ENCODE data around the gene GAL.

Gene GAL

GRCh38 chr11:68680541-68681231, 3.7 kb upstream of the GAL start:
- no peak for FAIRE-seq
- no peak for DNase-seq (ENCODE audit: low spot score)

DNA sequence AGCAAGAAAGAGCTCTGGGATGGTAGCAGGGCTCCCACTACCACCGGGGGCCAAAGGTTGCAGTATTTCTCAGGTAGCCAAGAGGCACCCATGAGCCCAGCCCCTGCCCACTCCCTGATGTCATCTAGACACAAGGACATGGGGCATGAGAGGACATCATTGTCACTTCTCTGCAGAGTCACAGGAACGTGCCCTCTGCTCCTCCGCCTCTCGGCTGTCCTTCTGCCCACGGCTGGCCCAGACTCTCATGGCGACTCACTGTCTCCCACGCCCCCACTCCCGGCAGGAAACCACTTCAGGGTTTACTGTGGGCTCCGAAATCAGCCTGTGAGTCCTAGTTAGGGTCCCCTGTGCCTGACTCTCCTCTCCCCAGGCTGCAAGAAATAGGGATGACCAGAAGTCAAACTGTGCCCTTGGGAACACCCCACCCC, 1.8 kb upstream of the GAL start:
- no peak for FAIRE-seq
- DNase-seq (ENCODE audit: low spot score) = no peak

GRCh38 chr11:68683121-68683520, 1.2 kb upstream of the GAL start:
- DNase-seq (ENCODE audit: low spot score) (no peak), FAIRE-seq (no peak)

- DNase-seq (ENCODE audit: low spot score) (no peak), FAIRE-seq (no peak)
These were observed 584 bp upstream of the GAL start for GRCh38 chr11:68683536-68684384.

GRCh38 chr11:68685656-68686380, 1.5 kb downstream of the GAL start:
- no peak for DNase-seq (ENCODE audit: low spot score)
- FAIRE-seq = no peak

DNA sequence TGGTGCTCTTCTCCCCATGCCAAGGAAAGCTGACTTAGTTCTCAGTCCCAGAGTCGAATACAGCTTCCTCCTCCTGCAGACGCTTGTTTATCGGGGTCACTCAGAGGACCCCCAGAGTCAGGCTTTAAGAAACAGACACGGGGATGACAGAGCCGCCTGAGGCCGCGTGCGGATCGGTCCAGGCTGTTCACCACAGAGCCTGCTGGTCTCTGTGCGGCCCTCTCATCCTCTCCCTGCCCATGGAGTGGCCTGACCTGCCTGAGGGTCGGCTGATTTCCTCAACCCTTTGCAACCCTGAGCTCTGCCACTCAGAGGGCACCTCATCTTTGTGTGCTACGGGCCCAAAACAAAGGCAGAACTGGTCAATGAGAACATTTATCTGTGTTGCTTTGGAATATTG, 2.1 kb downstream of the GAL start:
- DNase-seq (ENCODE audit: low spot score) (no peak), FAIRE-seq (no peak)

DNA sequence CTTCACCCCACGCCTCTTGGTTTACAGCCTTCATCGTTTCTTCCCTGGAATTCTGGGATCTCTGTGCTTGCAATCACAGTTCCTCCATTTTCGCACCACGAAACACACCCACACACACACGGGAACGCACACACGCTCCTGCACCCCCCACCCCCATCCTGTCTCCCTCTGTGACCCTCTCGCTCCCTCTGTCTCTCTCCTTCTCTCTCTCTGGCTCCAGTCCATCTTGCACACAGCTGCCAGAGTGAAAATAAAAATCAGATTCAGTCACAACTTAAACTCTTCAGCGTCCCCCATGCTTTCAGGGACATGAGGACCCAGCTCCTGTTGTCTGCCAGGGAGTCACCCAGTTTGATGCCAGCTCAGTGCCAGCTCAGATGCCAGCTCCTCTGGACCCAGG, 3.0 kb downstream of the GAL start:
- no peak for FAIRE-seq

DNA sequence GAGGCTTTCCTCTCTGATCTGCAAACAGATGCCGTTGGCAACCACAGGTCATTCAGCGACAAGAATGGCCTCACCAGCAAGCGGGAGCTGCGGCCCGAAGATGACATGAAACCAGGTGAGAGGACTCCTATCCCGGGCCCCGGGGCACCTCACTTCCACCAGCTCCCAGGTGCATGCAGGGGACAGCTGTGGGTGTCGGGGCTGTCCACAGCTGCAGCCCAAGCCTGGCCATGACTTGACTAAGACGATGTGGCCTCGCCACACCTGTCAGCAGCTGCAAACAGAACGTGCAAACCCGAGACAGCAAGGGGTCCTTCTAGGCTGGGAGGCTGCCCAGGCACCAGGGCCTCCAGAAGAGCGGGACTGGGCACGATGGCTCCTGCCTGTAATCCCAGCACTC, 3.6 kb downstream of the GAL start:
- FAIRE-seq (no peak), DNase-seq (ENCODE audit: low spot score) (no peak)

More for the DNA sequence above, 3.0 kb downstream of the GAL start:
- no peak for DNase-seq (ENCODE audit: low spot score)

DNA sequence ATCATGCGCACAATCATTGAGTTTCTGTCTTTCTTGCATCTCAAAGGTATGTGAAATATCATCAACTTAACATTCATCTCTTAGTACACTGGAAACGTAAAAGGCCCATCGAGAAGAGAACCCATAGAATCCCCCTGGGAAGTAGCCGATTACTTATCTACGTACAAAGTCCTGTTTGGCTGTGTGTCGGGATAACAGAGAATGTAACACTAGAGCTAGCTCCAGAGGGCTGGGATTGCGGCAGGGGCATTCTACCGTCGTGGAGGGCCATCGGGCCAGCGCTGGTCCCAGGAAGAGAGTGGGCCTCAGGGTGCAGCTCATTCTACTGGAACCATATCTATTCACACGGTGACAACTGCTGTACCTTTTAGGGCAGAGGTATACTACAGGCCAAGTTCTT, 4.5 kb downstream of the GAL start:
- FAIRE-seq (no peak), DNase-seq (ENCODE audit: low spot score) (no peak)

DNA sequence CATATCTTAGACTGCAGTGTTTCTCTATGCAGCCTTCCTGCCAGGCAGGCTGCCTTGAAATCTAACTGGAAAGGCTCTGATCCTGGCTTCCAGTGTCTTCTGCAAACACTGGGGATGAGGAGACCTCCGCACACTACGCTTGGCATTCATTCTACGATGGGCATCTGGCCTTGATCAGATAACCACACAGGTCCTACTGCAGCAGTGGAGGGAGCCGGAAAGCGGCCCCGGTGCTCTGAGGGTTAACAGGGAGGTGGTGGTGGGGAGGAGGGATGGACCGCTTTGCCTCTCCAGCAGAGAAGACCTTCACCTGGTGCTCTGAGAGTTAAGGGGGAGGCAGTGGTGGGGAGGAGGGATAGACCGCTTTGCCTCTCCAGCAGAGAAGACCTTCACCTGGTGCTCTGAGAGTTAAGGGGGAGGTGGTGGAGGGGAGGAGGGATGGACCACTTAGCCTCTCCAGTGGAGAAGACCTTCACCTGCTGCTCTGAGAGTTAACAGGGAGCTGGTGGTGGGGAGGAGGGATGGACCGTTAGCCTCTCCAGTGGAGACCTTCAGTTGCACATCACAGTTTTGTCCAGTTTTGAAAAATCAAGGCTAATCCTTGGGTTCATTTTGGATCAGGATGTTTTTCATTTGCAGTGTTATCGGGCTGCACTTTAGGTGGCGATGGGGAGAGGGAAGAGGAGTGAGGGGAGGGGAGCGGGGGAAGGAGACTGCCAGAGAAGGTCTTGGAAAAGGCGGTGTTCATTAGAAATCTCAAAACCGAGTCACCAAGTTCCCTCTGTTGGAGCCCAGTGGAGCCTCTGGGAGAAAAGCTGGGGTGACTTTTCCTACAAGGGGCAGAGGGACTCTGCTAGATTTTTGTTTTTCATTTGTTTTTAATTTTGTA, 5.6 kb downstream of the GAL start:
- no peak for FAIRE-seq
- DNase-seq (ENCODE audit: low spot score) = no peak

- no peak for FAIRE-seq
- DNase-seq (ENCODE audit: low spot score) = no peak
These were observed 6.5 kb downstream of the GAL start for GRCh38 chr11:68690671-68691401.

GRCh38 chr11:68691402-68691784, 7.0 kb downstream of the GAL start:
- DNase-seq (ENCODE audit: low spot score) = no peak
- no peak for FAIRE-seq

- no peak for DNase-seq (ENCODE audit: low spot score)
These were observed 7.8 kb downstream of the GAL start for GRCh38 chr11:68692115-68692514.

GRCh38 chr11:68692871-68693483, 8.6 kb downstream of the GAL start:
- DNase-seq (ENCODE audit: low spot score) (no peak), FAIRE-seq (no peak)

More at GRCh38 chr11:68692115-68692514, 7.8 kb downstream of the GAL start:
- FAIRE-seq = no peak

DNA sequence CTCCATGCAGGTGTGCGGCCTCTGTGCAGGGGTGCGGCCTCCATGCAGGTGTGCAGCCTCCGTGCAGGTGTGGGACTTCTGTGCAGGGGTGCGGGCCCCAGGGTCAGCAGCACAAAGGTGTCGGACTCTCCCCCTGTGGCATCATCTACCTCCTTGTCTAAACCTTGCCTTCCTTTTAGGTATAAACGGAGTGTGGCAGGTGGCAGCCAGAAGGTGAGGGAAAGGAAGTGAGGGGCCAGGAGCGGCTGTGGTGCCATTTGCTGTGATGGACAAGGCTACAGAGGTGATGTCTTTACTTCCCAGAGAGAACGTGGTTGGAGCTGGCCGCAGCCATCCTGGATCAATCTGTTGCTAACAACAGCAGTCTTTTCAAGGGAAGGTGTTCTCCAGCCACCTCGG, 9.1 kb downstream of the GAL start:
- no peak for FAIRE-seq
- DNase-seq (ENCODE audit: low spot score) = no peak

DNA sequence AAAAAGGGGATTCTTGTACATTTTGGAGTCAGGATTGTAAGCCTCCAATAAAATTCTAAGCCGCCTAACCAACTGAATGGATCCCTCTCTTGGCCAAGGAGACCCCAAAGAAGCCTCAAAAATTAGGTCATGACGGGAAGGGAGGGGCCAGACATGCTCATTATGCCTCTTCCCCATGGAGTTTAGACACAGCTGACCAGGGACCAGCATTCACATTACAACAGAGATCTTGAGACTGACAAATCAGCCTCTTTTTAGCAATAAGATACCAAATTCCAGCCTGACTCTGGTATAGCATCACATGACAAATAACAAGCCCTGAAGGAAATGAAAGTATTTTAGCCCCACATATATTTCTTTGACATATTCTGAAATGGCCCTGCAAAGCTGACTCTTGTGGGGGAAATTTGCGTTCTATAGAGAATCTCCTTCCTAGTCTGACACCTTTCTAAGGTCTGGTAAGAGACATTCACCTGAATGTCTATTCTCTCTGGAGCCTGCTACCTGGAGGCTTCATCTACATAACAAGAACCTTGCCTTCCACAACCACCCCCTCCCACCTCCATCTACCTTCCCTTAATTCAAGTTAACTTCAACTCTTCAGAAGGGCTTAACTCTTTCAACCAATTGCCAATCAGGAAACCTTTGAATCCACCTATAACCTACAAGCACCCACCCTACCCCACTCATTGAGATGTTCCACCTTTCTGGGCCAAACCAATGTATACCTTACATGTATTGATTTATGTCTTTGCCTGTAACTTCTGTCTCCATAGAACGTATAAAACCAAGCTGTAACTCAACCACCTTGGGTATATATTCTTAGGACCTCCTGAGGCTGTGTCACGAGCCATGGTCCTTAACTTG, 10.3 kb downstream of the GAL start:
- FAIRE-seq (no peak), DNase-seq (ENCODE audit: low spot score) (no peak)

DNA sequence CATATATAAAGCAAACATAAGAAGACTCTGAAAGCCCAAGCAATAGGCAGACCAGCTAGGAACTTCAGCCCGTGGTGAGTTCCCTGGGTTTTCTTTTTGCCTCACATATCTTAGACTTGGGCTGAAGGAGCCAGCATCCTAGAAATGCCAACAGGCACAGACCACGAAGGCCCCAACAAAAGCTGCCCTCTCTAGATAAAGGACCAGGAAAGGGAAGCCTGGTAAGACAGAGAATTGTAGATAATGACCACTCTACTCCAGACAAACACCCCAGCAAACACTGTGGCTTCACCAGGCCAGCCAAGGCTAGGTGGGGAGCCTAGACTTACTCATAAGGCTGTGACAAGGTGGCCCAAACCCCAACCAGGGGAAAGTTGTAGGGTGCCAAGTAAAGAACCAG, 11.2 kb downstream of the GAL start:
- FAIRE-seq (no peak), DNase-seq (ENCODE audit: low spot score) (no peak)

DNA sequence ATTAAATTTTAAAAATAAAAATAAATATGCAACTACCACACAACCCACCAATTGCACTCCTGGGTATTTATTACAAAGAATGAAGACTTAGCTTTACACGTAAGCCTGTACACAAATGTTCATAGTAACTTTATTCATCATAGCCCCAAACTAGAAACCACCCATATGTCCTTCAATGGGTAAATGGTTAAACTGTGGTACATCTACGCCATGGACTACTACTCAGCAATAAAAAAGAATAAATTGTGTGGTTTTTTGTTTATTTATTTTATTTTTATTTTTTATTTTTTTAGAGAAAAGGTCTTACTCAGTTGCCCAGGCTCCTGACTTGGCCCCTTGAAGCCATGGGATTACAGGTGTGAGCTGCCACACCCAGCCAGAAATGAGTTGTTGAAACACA, 14.6 kb downstream of the GAL start:
- FAIRE-seq = no peak
- DNase-seq (ENCODE audit: low spot score) = no peak

GRCh38 chr11:68704887-68705286, 20.5 kb downstream of the GAL start:
- FAIRE-seq (no peak), DNase-seq (ENCODE audit: low spot score) (no peak)
